GM12878 (cell line): ENCODE results near the gene SLC2A9. TPM values are rescaled to one million over a fixed set of nuclear protein-coding genes. Genes with fewer than 3 reads are reported as not detected.

Experiments
- ATAC-seq: fragments of 200-7000 bp; cut with Tn5 transposase; 3 replicates; pipeline ENCODE4 v1.9.1; 2020; ENCODE audit warnings: mild to moderate bottlenecking, moderate library complexity
- BruUV-seq: library from RNA; stranded (reverse); fragments of 400-500 nt; replicated peaks from 2 replicates; lab custom pipeline; 2021; lab: Mats Ljungman, UMichigan
- CTCF ChIA-PET: fragments of 300-600 bp; sonication (Branson Sonifier 250); formaldehyde crosslinking; extraction: SDS; loops from one replicate; lab custom pipeline; 2021; ENCODE audit warnings: inconsistent platforms; lab: Yijun Ruan, JAX
- POLR2A ChIA-PET: fragments of 350-600 bp; formaldehyde crosslinking; extraction: SDS; loops from one replicate; lab custom pipeline; 2021; ENCODE audit warnings: inconsistent platforms; lab: Charles Lee
- RAD21 ChIA-PET: fragments of 300-600 bp; sonication (Branson Sonifier 250); formaldehyde crosslinking; loops from one replicate; lab custom pipeline; 2023; ENCODE audit warnings: antibody characterized with exemption; ENCODE audit not compliant: unreplicated experiment; lab: Charles Lee
- SMC1A ChIA-PET: fragments of 300-600 bp; sonication (Branson Sonifier 250); formaldehyde crosslinking; loops from one replicate; lab custom pipeline; 2023; ENCODE audit not compliant: unreplicated experiment, uncharacterized antibody; lab: Charles Lee
- DNase-seq: peaks from one replicate; pipeline ENCODE4 v3.0.0-alpha.2; 2011; ENCODE audit warnings: low read depth, low spot score
- FAIRE-seq: peaks from 3 replicates; lab custom pipeline; 2011; peaks lifted over from hg19 to GRCh38; lab: Jason Lieb, UNC
- H2AFZ ChIP-seq: 2 replicates; pipeline ENCODE4 v1.6.0; 2011; ENCODE audit warnings: low read depth, low read length, control low read depth; ENCODE audit not compliant: control insufficient read depth
- H3K27ac ChIP-seq: 2 replicates; pipeline ENCODE4 v1.5.1; 2011; ENCODE audit warnings: control low read depth; ENCODE audit not compliant: control insufficient read depth, insufficient read depth
- H3K27me3 ChIP-seq, 2 experiments: replicated peaks in 1 of 2; 2 replicates each; pipeline versions ENCODE4 v1.6.0 to v1.6.1; 2011; ENCODE audit warnings: low read length in 1 of 2; ENCODE audit not compliant: control insufficient read depth in 2 of 2, insufficient read depth in 2 of 2
- H3K36me3 ChIP-seq, 2 experiments: 2 replicates each; pipeline ENCODE4 v1.5.1; 2011; ENCODE audit warnings: low read length in 1 of 2; ENCODE audit not compliant: control insufficient read depth in 2 of 2, insufficient read depth in 2 of 2
- H3K4me1 ChIP-seq: 2 replicates; pipeline ENCODE4 v1.6.1; 2011; ENCODE audit warnings: mild to moderate bottlenecking, low read length, moderate library complexity, mixed read lengths; ENCODE audit not compliant: control insufficient read depth, insufficient read depth
- H3K4me2 ChIP-seq: 2 replicates; pipeline ENCODE4 v1.6.0; 2011; ENCODE audit warnings: control low read depth; ENCODE audit not compliant: control insufficient read depth, insufficient read depth
- H3K4me3 ChIP-seq: fragments of 200-600 bp; sonication (generic); 2 replicates; pipeline ENCODE4 v1.5.1; 2016
- H3K79me2 ChIP-seq: 2 replicates; pipeline ENCODE4 v1.6.0; 2011; ENCODE audit warnings: low read length; ENCODE audit not compliant: control insufficient read depth, insufficient read depth
- H3K9ac ChIP-seq: 2 replicates; pipeline ENCODE4 v1.8.0; 2011; ENCODE audit warnings: low read length, control low read depth, mixed read lengths; ENCODE audit not compliant: control insufficient read depth, insufficient read depth
- H3K9me3 ChIP-seq: replicated peaks from 3 replicates; pipeline ENCODE4 v1.5.1; 2011; ENCODE audit warnings: mild to moderate bottlenecking, low read length; ENCODE audit not compliant: control insufficient read depth, insufficient read depth
- H4K20me1 ChIP-seq: 2 replicates; pipeline ENCODE4 v1.6.0; 2011; ENCODE audit not compliant: control insufficient read depth, insufficient read depth
- BCL11A ChIP-seq: IDR thresholded peaks from 2 replicates; pipeline ENCODE4 v1.6.1; 2011; ENCODE audit warnings: low read depth, low read length
- CBFB ChIP-seq: IDR thresholded peaks from 2 replicates; pipeline ENCODE4 v1.6.1; 2016; ENCODE audit warnings: antibody characterized with exemption, low read depth
- CHD4 ChIP-seq: fragments of 200-600 bp; sonication (generic); IDR thresholded peaks from 2 replicates; pipeline ENCODE4 v1.6.1; 2016; ENCODE audit warnings: mild to moderate bottlenecking
- GATAD2B ChIP-seq: fragments of 450-650 bp; conservative IDR thresholded peaks from 2 replicates; pipeline ENCODE4 v1.6.1; 2017; ENCODE audit warnings: low read depth, mild to moderate bottlenecking, moderate library complexity
- KAT2A ChIP-seq: conservative IDR thresholded peaks from 2 replicates; pipeline ENCODE4 v1.6.1; 2011; ENCODE audit warnings: low read depth, low read length; ENCODE audit not compliant: control insufficient read depth
- MAX ChIP-seq: IDR thresholded peaks from 2 replicates; pipeline ENCODE4 v1.6.1; 2012; ENCODE audit warnings: low read depth, low read length, improper control_type of control experiment
- MTA2 ChIP-seq: fragments of 450-650 bp; IDR thresholded peaks from 2 replicates; pipeline ENCODE4 v1.6.1; 2016; ENCODE audit warnings: low read depth, mild to moderate bottlenecking, moderate library complexity
- PAX5 ChIP-seq: IDR thresholded peaks from 2 replicates; pipeline ENCODE4 v1.6.1; 2011; ENCODE audit warnings: low read depth, low read length, borderline replicate concordance
- RCOR1 ChIP-seq: conservative IDR thresholded peaks from 2 replicates; pipeline ENCODE4 v1.6.1; 2012; ENCODE audit warnings: low read depth, low read length, improper control_type of control experiment
- RELB ChIP-seq: fragments of 450-650 bp; IDR thresholded peaks from 2 replicates; pipeline ENCODE4 v1.6.1; 2017; ENCODE audit warnings: low read depth, mild to moderate bottlenecking, moderate library complexity
- TCF7 ChIP-seq: IDR thresholded peaks from 2 replicates; pipeline ENCODE4 v1.6.1; 2014; ENCODE audit warnings: antibody characterized with exemption, borderline replicate concordance
- WGBS: methylation state at CpG from one replicate; pipeline ENCODE4 v1.1.6; 2016; ENCODE audit warnings: low lambda C conversion rate; ENCODE audit not compliant: insufficient replicate concordance, insufficient coverage; ENCODE audit errors: missing lambda C conversion rate; 5-methylcytosine and 5-hydroxymethylcytosine counted together
- in situ Hi-C: fragments of 300-500 bp; cut with MboI; formaldehyde crosslinking; loops from 9 replicates; pipeline ENCODE4 v1.14.3; 2018; ENCODE audit warnings: mixed read lengths
- intact Hi-C: fragments of 100-400 bp; cut with micrococcal nuclease; formaldehyde crosslinking; loops from one replicate; pipeline ENCODE4 v1.14.2; 2022; ENCODE audit not compliant: unreplicated experiment
- polyA plus RNA-seq, 11 experiments: library from polyadenylated mRNA; depleted of rRNA in 4 of 11; unstranded in 6 of 11; stranded (reverse) in 5 of 11; fragments of >200 nt; fragmentation: Nextera tagmentation in 4 of 11; fragmentation: Illumina TruSeq in 1 of 11; extraction: Ambion mirVana in 4 of 11; extraction: Trizol in 1 of 11; gene quantifications; 1 replicate in 1 of 11; 2 replicates in 10 of 11; pipeline versions ENCODE4 v1.2.1 to v1.2.3, GENCODE V29; 2011 to 2016; ENCODE audit warnings: inconsistent platforms in 2 of 11, missing spikeins in 2 of 11, low read depth in 1 of 11
- total RNA-seq, 4 experiments: library from RNA; depleted of rRNA in 3 of 4; stranded (reverse); fragments of >200 nt in 3 of 4; fragmentation: Illumina TruSeq in 1 of 4; extraction: Trizol in 1 of 4; gene quantifications; 2 replicates each; pipeline versions ENCODE4 v1.2.1 to v1.2.3, GENCODE V29; 2013 to 2021

Gene SLC2A9
- total and polyA plus RNA-seq, 10 of the 15 experiments (the other 5 are each of a cell fraction or from before 2014, with no cell fraction given): 0.28 to 2.8 (median 1.2) TPM

- no peak for TF ChIP-seq GATAD2B
- no peak for TF ChIP-seq RELB
- TF ChIP-seq CHD4: no peak
- no peak for TF ChIP-seq MTA2
These were observed 201.0 kb downstream of the SLC2A9 start (continued) for GRCh38 chr4:9820343-9820742.

- Histone ChIP-seq H3K79me2 (no peaks in the 10 kb centered on the region), H4K20me1 (no peaks in the 10 kb centered on the region), H3K4me3 (no peak overlapping the region), H3K9ac (no peak overlapping the region), H3K27ac (no peak overlapping the region), H3K36me3 (no peaks in the 10 kb centered on the region), H3K4me1 (peaks cover 3% of the 10 kb centered on the region; the same call in 1 of the 2 replicates), H2AFZ (no peak overlapping the region), H3K4me2 (no peak overlapping the region), H3K9me3 (no peaks in the 10 kb centered on the region; the same call in 2 of the 3 replicates), H3K27me3 (no peaks in the 10 kb centered on the region; a peak in 1 of 4 replicates)
- SMC1A ChIA-PET: interaction anchor here (1.3 kb wide), 1 partner anchor 9 kb away, joined by 3 read pairs; no protein-coding TSS in a partner anchor
- 14% methylated on average over 3 of the region's 3 CpGs for WGBS
- CTCF ChIA-PET: no interaction called here
- RAD21 ChIA-PET: interaction anchor here (1.0 kb wide), 1 partner anchor 12 kb away, joined by 3 read pairs; no protein-coding TSS in a partner anchor
- in situ Hi-C loops (no loop called here), intact Hi-C loops (no loop called here)
- DNase-seq: no peak
- TF ChIP-seq KAT2A (no peak), CBFB (no peak), BCL11A (no peak), MAX (no peak), RCOR1 (no peak), TCF7 (no peak), PAX5 (no peak)
- POLR2A ChIA-PET: no interaction called here
- no peak for FAIRE-seq
- no TSS peak for BruUV-seq
- ATAC-seq: no peak
These were observed 205.0 kb downstream of the SLC2A9 start for GRCh38 chr4:9816285-9816684.
